Stimulated activated CD8-positive, alpha-beta memory T cell treated with anti-CD3 and anti-CD28 coated beads, Interleukin-4, amount 100 ng/mL, for 24 hours (primary cell): ENCODE data around the gene R3HDM2.
A peak's percentile ranks its signal among the peaks of the same experiment; 100 is the strongest.

Source experiments
- DNase-seq: peaks from one replicate; pipeline ENCODE4 v3.0.0-alpha.2; 2020; ENCODE audit warnings: low read depth

The R3HDM2 gene

DNA sequence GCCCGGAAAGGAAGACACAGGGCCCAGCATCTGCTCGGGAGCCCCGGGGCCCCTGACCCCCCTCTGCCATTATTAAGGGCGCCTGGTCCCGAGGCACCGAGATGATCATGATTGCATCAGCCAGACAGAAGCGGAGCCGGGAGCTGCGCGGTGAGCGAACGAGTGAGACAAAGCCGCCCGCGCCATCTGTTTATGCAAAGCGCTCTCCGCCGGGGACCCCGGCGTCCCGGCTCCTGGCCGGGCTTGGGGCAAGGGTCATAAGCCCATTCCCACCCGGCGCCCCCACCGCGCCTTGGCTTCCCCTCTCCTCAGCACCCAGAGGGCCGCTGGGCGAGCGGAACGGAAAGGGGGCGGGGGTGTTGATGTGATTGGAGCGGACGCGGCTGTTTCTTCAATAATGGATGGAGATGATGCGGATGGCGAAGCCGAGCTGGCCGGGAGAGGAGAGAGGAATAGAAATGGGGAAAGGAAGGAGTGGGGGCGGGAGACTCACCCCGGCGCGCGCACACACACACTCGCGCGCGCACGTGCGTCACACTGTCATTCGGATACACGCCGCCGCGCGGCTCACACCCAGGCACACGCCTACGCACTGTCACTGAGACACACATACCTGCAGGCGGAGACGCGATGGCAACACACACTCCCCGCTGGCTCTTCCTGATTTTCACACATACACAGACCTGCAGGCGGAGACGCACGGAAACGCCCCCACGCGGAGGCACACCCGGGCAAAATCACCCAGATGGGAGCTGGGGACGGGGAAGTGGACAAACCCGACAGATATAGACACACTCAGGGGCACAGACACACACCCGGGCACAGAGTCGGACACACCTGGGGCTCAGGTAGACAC is 190.5 kb downstream of the R3HDM2 start:
- peak; percentile 52 for DNase-seq

DNA sequence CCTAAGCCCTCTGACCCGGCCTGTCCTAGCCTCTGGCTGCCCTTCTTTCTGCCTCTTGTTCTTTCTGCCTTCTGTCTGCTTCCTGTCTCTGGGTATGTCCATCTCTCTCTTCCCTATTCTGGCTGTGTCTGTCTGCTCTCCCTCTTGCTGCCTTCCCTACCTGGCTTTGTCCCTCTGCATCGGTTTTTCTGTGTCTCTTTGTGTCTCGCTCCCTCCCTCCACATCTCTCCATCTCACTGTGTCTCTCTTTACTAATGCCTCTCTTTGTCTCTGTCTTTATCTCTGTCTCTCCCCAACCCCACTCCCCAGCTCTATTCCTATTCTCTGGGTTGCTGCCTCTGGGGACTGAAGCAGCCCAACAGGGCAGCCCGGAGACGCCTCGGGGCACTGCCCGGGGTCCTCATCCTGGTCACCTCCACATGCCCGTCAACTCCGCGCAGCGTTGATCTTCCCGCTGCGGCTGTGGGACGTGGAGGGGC is 191.2 kb downstream of the R3HDM2 start:
- no peak for DNase-seq

- DNase-seq, result peak; percentile 77
Observed at GRCh38 chr12:57238854-57239554, 191.8 kb downstream of the R3HDM2 start.

DNA sequence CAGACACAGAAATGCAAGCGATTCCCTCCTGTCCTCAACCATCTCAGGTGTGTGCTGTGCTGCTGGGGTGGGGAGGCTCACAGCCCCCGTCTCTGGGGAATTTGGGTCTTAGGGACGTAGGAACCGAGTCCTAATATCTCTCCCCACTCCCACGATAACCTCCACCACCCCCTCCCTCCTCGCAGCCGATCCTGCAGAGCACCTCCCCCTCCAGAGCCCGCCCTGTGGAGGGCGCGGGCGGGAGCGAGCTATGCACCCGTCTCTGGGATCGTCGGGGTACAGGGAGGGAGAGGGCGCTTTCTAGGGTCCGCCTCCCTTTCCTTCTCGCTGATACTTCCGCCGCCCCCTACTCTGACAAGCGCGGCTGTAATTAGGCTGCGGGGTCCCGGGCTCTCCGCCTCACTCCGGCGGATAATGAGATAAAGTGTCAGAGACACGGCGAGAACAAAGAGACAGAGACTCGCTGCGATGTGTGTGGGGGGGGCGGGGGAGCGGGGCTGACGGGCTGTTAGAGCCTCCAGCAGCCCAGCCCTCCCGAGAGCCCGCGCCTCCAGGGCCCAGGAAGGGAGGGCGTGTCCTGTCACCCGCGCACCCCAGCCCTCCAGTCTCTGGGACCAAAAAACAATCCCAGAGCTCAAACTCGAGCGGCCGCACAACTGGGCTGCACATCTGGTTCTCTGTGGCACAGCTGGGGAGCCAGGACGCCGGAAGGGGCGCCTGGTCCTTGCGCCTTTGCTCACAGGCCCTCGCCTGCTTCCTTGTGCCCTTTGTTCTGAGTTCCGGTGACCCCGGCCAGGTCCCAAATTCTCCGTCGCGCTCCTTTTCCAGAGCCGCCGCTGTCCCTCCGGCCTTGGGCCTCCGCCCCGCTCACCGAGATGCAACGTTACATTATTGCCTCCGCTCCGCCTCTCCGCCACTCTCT is 192.7 kb downstream of the R3HDM2 start:
- no peak for DNase-seq

- DNase-seq, result no peak
Observed at GRCh38 chr12:57237596-57237931, 193.3 kb downstream of the R3HDM2 start.

GRCh38 chr12:57236925-57237595 is 193.8 kb downstream of the R3HDM2 start:
- DNase-seq, result no peak

DNA sequence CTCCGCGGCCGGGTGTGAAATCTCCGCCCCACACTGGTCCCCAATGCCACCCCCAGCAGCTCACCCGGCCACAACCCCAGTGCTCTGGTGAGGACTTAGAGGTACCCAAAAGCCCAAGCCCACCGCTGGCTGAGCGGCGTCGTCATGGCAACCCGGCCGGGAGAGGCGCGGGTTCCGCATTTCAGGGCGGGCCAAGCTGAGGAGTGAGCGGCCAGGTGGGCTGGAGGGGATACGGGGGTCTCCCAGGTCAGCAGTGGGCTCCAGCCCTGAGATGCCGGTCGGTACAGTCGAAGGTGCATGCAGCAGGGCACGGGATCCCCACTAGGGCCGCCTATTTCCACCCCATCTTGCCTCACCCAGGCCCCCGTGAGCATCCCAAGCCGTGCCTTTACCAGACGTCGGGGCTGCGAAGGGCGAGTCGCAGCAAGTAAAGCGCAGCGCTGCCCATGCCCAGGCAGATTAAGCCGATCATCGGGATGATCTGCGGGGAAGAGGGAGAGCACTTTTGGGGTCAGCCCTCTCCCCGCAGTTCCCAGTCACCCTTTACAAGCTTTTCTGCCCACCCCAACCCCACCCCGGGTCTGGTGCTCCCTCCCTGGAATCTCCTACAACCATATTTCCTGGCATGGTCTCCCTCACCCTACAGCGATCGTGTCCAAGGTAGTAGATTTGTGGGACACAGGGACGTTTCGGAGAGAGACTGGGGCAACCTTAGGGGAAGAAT is 194.5 kb downstream of the R3HDM2 start:
- DNase-seq, result no peak

DNA sequence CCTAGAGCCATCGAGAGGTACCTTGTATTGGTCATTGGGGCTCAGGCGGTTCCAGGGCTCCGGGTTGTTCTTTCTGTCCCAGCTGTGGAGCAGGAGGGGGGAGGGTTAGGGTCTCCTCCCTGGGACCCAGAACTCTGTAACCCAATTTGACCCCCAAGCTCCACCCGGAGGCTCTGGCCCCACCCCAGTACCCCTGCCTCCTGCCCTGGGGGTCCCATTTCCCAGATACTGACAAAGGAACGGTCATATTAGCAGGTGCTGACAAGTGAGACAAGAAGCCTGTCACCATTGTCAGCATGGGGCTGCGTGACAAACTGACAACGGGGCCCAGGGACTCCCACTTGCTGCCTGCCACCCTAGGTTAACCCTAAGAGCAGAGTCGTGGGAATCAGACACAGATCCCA is 195.1 kb downstream of the R3HDM2 start:
- no peak for DNase-seq

DNA sequence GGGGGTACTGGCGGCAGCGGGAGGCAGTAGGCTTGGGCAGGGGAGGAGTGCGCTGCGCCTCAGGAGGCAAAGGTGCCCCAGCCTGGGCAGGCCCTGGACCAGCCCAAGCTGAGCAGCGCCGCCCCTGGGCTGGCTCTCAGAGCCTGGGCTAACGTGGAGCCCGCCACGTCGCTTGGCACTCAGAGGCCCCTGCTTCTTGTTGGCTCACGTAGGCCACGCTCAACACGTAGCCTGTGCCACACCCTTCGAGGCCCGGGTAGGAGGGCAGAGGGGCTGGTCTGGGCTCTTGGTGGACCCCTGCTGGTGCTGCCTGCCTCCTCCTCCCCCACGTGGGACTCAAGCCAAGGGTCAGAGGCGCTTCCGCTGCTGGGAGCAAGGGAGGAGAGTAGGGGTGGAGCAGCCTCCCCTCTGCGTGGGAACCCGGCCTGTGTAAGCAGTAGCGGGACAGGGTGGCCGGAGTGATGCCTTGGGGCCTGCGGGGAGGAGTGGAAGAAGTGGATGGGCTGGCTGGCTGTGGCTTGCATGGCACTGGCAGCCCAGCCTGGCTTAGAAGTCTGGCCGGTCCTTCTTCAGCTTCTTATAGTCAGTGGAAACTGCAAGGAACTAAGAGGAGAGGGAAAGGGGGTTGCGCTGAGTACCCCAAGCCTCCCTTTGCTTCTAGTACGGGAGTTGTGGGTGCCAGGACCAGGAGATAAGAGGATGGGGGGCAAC is 195.7 kb downstream of the R3HDM2 start:
- no peak for DNase-seq

- no peak for DNase-seq
Observed at GRCh38 chr12:57234571-57235016, 196.2 kb downstream of the R3HDM2 start.

GRCh38 chr12:57234233-57234570 is 196.6 kb downstream of the R3HDM2 start:
- no peak for DNase-seq

GRCh38 chr12:57233357-57234232 is 197.2 kb downstream of the R3HDM2 start:
- no peak for DNase-seq

DNA sequence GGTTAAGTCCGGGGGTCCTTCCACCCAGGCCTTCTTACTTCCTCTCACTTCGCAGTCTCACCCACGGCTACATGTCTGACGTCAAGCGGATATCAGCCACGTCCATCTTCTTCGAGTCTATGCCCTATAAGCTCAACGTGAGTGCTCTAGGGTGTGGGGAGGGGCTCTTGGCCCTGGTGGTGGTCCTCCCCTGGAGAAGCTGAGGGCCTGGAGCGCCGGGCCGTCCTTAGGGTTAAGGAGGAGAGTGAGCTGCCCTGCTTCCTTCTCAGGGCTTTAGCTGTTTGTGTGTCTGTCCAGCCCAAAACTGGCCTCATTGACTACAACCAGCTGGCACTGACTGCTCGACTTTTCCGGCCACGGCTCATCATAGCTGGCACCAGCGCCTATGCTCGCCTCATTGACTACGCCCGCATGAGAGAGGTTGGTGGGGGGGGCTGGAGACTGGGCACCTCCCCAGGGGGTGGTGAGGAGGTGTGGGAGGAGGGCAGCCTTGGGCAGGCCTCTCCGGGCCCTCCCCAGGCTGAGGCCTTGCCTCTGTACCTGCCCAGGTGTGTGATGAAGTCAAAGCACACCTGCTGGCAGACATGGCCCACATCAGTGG is 198.6 kb downstream of the R3HDM2 start:
- DNase-seq, result no peak

DNA sequence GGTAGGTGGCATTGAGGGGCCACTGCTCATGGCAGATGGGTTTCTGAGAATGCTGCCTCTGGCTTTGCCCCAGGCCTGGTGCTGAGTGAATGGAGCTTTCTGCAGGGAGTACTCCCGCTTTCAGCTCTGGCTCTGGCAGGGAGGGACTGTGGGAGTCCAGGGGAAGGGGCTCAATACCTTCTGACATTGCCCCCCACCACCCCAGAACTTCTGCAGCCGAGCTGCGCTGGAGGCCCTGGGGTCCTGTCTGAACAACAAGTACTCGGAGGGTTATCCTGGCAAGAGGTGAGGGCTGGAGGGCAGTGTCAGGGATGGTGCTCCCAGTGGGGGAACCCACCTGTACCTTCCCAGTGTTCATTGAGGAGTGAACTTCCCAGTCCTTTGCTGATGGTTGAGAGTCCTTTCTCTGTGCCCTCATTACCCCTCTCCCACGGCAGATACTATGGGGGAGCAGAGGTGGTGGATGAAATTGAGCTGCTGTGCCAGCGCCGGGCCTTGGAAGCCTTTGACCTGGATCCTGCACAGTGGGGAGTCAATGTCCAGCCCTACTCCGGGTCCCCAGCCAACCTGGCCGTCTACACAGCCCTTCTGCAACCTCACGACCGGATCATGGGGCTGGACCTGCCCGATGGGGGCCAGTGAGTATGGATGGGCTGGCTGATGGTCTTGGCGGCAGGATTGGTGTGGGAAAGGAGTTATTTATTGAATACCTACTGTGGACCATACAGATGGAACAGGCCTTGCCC is 199.4 kb downstream of the R3HDM2 start:
- no peak for DNase-seq

- no peak for DNase-seq
Observed at GRCh38 chr12:57230381-57231155, 200.3 kb downstream of the R3HDM2 start.

GRCh38 chr12:57229634-57230380 is 201.0 kb downstream of the R3HDM2 start, which contains the start of gene SHMT2:
TSS of gene SHMT2 (plus strand) at chr12:57229711. CDS start at chr12:57229779, 68 bp downstream.
- peak; percentile 87 for DNase-seq
